ENCODE data around the gene CRYZL1.

CRYZL1 gene

DNA sequence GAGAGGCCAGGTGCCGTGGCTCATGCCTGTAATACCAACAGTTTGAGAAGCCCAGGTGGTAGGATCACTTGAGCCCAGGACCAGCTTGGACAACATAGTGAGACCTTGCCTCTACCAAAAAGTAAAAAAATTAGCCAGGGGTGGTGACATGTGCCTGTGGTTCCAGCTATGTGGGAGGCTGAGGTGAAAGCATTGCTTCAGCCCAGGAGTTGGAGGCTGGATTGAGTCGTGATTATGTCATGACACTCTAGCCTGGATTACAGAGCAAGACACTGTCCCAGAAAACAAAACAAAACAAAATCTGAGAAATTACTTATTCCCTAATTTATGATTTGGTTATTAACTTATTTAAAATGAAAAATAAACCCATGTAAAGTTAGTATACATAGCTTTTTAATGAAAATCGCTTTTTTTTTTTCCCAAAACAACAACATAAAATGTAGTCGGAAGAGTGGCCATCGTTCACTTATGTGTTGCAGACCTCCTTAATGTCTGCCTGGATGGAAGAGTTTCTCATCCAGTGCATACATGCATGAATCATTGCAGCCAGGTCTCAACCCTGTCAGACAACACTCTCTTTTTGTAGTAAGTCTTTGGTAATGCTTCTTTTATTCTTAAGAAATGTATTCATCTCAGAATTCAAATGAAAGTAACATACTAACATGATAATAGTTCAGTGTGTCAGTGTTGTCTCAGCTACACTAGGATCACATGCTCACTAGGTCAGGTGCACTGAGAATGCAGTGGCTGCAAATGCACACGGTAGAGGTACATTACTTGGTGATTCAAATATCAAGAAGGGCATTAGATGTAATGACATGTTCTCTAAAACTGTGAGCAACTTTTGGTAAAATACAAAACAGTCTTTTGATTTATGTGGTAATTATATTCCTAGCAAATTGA, 28.8 kb upstream of the CRYZL1 start:
- H3K27me3 ChIP-seq (ENCODE audit: insufficient read depth, insufficient read length), result no peaks in the 10 kb centered on the region
- peaks cover 5% of the 10 kb centered on the region for H3K36me3 ChIP-seq (ENCODE audit: insufficient read depth, insufficient read length, low read length)
- H3K4me3 ChIP-seq (ENCODE audit: insufficient read length, low read depth), result no peak overlapping the region
- DNase-seq (ENCODE audit: low read depth, low spot score), result no peak
- H3K9ac ChIP-seq (ENCODE audit: insufficient read length, low read depth), result no peak overlapping the region
- TF ChIP-seq YY1 (IDR thresholded peaks at IDR 0.05; ENCODE audit: insufficient read depth, insufficient read length), result no peak
- H3K4me1 ChIP-seq (ENCODE audit: insufficient read depth, insufficient read length), result peaks cover 3% of the 10 kb centered on the region
- no peaks in the 10 kb centered on the region for H3K9me3 ChIP-seq (ENCODE audit: insufficient read depth, low read length)

DNA sequence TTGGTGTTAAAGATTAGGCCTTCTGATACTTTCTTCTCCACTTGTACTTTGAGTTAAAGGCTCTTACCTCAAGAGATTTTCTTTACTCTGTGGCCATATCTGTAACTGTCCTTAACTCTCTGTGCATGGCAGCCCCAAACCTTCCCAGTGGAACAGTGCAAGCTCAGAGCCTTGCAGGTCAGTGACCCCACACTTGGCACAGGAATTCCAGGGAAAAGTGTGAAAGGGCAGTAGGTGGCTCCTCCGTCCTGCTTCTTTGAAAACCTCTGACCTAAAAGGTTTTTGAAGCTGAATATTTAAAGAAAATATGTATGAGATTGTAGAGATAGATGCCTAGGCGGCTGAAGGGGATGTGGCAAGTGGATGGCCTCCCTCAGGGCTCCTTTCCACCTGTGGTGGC, 27.1 kb upstream of the CRYZL1 start:
- Histone ChIP-seq H3K4me1 (ENCODE audit: insufficient read depth, insufficient read length) (peaks cover 3% of the 10 kb centered on the region), H3K36me3 (ENCODE audit: insufficient read depth, insufficient read length, low read length) (peaks cover 5% of the 10 kb centered on the region), H3K27me3 (ENCODE audit: insufficient read depth, insufficient read length) (no peaks in the 10 kb centered on the region), H3K9me3 (ENCODE audit: insufficient read depth, low read length) (no peaks in the 10 kb centered on the region), H3K9ac (ENCODE audit: insufficient read length, low read depth) (no peak overlapping the region), H3K4me3 (ENCODE audit: insufficient read length, low read depth) (no peak overlapping the region)
- TF ChIP-seq SUZ12 (IDR thresholded peaks at IDR 0.05; ENCODE audit: extremely low read depth, insufficient read depth, insufficient read length) (no peak), YY1 (IDR thresholded peaks at IDR 0.05; ENCODE audit: insufficient read depth, insufficient read length) (no peak), ZNF274 (IDR thresholded peaks at IDR 0.05; ENCODE audit: low read depth, low read length) (no peak)
- DNase-seq (ENCODE audit: low read depth, low spot score), result no peak

DNA sequence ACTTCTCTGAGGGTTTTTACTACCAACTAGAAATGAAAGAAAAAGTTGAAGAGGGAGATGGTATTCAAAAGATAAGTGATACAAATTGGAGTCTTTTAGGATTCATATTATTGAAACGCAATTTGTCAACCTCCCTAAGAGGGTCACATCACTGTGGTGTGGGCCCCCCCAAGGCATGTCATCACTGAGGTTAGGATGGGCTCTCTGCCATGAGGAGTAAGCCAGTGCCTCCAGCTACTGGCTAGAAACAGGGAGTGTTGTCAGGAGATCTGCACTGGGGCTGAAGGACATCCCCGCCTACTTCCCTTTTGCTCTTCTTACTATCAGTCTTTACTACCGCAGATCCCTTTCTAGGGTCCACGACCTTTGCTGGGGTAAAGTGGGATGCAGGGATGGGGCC, 26.6 kb upstream of the CRYZL1 start:
- Histone ChIP-seq H3K4me3 (ENCODE audit: insufficient read length, low read depth) (no peak overlapping the region), H3K4me1 (ENCODE audit: insufficient read depth, insufficient read length) (peaks cover 3% of the 10 kb centered on the region), H3K9ac (ENCODE audit: insufficient read length, low read depth) (no peak overlapping the region), H3K9me3 (ENCODE audit: insufficient read depth, low read length) (no peaks in the 10 kb centered on the region), H3K36me3 (ENCODE audit: insufficient read depth, insufficient read length, low read length) (peaks cover 5% of the 10 kb centered on the region), H3K27me3 (ENCODE audit: insufficient read depth, insufficient read length) (no peaks in the 10 kb centered on the region)
- DNase-seq (ENCODE audit: low read depth, low spot score), result no peak
- no peak for TF ChIP-seq ZNF274 (IDR thresholded peaks at IDR 0.05; ENCODE audit: low read depth, low read length)

DNA sequence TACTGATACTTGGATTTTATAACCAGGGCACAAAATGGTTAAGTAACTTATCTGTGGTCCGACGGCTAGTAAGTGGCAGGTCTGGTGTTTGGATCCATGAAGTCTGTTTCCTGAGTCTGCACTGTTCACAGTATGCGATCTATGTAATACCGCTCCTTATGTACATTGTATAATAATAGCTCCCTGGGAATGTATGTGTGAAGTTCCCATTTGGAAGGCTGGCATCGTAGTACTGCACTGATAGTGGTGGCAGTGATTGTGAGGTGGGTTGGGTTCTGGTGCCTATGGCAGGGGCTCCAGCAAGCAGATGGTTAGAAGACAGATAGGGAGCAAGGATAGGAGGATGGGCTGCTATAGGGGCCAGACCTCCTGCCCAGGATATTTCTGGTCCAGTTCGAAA, 26.1 kb upstream of the CRYZL1 start:
- no peaks in the 10 kb centered on the region for H3K27me3 ChIP-seq (ENCODE audit: insufficient read depth, insufficient read length)
- H3K36me3 ChIP-seq (ENCODE audit: insufficient read depth, insufficient read length, low read length), result peaks cover 5% of the 10 kb centered on the region
- H3K9me3 ChIP-seq (ENCODE audit: insufficient read depth, low read length), result no peaks in the 10 kb centered on the region
- H3K4me1 ChIP-seq (ENCODE audit: insufficient read depth, insufficient read length), result peaks cover 3% of the 10 kb centered on the region
- TF ChIP-seq SUZ12 (IDR thresholded peaks at IDR 0.05; ENCODE audit: extremely low read depth, insufficient read depth, insufficient read length) (no peak), YY1 (IDR thresholded peaks at IDR 0.05; ENCODE audit: insufficient read depth, insufficient read length) (no peak), ZNF274 (IDR thresholded peaks at IDR 0.05; ENCODE audit: low read depth, low read length) (no peak)
- no peak overlapping the region for H3K4me3 ChIP-seq (ENCODE audit: insufficient read length, low read depth)
- DNase-seq (ENCODE audit: low read depth, low spot score), result no peak
- no peak overlapping the region for H3K9ac ChIP-seq (ENCODE audit: insufficient read length, low read depth)

DNA sequence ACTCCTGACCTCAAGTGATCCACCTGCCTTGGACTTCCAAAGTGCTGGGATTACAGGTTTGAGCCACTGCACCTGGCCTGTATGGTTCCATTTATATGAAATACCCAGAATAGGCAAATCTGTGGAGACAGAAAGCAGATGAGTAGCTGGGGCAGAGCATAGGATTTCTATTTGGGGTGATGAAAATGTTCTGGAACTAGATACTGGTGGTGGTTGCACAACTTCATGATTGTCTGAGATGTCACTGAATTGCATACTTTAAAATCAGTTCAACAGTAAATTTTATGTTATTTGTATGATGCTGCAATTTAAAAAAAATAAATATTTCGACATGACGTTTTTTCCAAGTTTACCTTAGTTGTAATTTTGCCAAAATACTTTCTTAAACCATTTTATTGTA, 24.6 kb upstream of the CRYZL1 start:
- no peak for DNase-seq (ENCODE audit: low read depth, low spot score)
- TF ChIP-seq ZNF274 (IDR thresholded peaks at IDR 0.05; ENCODE audit: low read depth, low read length) (no peak), SUZ12 (IDR thresholded peaks at IDR 0.05; ENCODE audit: extremely low read depth, insufficient read depth, insufficient read length) (no peak), YY1 (IDR thresholded peaks at IDR 0.05; ENCODE audit: insufficient read depth, insufficient read length) (no peak)
- H3K9me3 ChIP-seq (ENCODE audit: insufficient read depth, low read length), result peaks cover 5% of the 10 kb centered on the region
- peaks cover 3% of the 10 kb centered on the region for H3K4me1 ChIP-seq (ENCODE audit: insufficient read depth, insufficient read length)
- H3K36me3 ChIP-seq (ENCODE audit: insufficient read depth, insufficient read length, low read length), result peaks cover 4% of the 10 kb centered on the region
- no peaks in the 10 kb centered on the region for H3K27me3 ChIP-seq (ENCODE audit: insufficient read depth, insufficient read length)
- H3K4me3 ChIP-seq (ENCODE audit: insufficient read length, low read depth), result no peak overlapping the region
- no peak overlapping the region for H3K9ac ChIP-seq (ENCODE audit: insufficient read length, low read depth)

DNA sequence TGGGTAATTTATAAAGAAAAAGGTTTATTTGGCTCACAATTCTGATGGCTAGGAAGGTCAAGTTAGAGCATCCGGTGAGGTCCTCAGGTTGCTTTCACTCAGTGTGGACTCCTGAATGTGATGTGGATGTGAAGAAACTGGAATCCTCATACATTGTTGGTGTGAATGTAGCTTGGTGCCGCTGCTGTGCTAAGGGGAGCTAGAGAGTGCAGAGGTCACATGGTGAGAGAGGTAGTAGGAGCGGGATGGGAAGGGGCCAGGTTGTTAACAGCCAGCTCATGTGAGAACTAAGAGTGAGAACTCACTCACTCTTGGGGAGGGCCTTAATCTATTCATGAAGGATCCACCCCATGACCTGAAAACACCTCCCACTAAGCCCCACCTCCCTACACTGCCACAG, 22.6 kb upstream of the CRYZL1 start:
- H3K9ac ChIP-seq (ENCODE audit: insufficient read length, low read depth), result no peak overlapping the region
- peaks cover 6% of the 10 kb centered on the region for H3K36me3 ChIP-seq (ENCODE audit: insufficient read depth, insufficient read length, low read length)
- DNase-seq (ENCODE audit: low read depth, low spot score), result no peak
- H3K4me3 ChIP-seq (ENCODE audit: insufficient read length, low read depth), result no peak overlapping the region
- peaks cover 16% of the 10 kb centered on the region for H3K9me3 ChIP-seq (ENCODE audit: insufficient read depth, low read length)
- peaks cover 3% of the 10 kb centered on the region for H3K4me1 ChIP-seq (ENCODE audit: insufficient read depth, insufficient read length)
- TF ChIP-seq ZNF274 (IDR thresholded peaks at IDR 0.05; ENCODE audit: low read depth, low read length) (no peak), YY1 (IDR thresholded peaks at IDR 0.05; ENCODE audit: insufficient read depth, insufficient read length) (no peak)
- no peaks in the 10 kb centered on the region for H3K27me3 ChIP-seq (ENCODE audit: insufficient read depth, insufficient read length)

DNA sequence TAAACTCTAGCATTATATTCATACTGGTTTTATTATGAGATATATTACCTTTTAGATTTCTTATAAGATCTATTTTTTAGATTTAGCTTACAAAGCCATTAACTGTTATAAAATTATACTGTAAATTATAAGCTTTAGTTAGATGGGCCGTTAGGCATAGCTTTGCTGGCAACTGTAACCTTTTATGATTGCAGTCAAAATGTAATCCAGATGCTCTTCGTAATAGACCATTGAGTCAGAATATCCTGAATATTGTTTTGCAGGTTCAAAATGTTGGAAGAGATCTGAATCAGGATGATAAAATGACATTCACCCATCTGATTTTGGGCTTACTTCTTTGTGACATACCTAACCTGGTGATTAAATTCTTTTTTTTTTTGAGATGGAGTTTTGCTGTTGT, 21.7 kb upstream of the CRYZL1 start:
- Histone ChIP-seq H3K4me3 (ENCODE audit: insufficient read length, low read depth) (no peak overlapping the region), H3K9me3 (ENCODE audit: insufficient read depth, low read length) (peaks cover 16% of the 10 kb centered on the region)
- TF ChIP-seq ZNF274 (IDR thresholded peaks at IDR 0.05; ENCODE audit: low read depth, low read length) (no peak), YY1 (IDR thresholded peaks at IDR 0.05; ENCODE audit: insufficient read depth, insufficient read length) (no peak), SUZ12 (IDR thresholded peaks at IDR 0.05; ENCODE audit: extremely low read depth, insufficient read depth, insufficient read length) (no peak)

More for the DNA sequence above, 21.7 kb upstream of the CRYZL1 start:
- H3K27me3 ChIP-seq (ENCODE audit: insufficient read depth, insufficient read length), result no peaks in the 10 kb centered on the region
- peaks cover 11% of the 10 kb centered on the region for H3K36me3 ChIP-seq (ENCODE audit: insufficient read depth, insufficient read length, low read length)
- peaks cover 1% of the 10 kb centered on the region for H3K4me1 ChIP-seq (ENCODE audit: insufficient read depth, insufficient read length)
- no peak for DNase-seq (ENCODE audit: low read depth, low spot score)
- H3K9ac ChIP-seq (ENCODE audit: insufficient read length, low read depth), result no peak overlapping the region
